GM21825 (cell line): ENCODE results near the gene GREB1.

ENCODE experiments used
- ATAC-seq: cut with Tn5 transposase; IDR thresholded peaks from one replicate; pipeline ENCODE4 v1.9.1; 2021; ENCODE audit warnings: mild to moderate bottlenecking, moderate library complexity; ENCODE audit not compliant: unreplicated experiment

GREB1 gene

DNA sequence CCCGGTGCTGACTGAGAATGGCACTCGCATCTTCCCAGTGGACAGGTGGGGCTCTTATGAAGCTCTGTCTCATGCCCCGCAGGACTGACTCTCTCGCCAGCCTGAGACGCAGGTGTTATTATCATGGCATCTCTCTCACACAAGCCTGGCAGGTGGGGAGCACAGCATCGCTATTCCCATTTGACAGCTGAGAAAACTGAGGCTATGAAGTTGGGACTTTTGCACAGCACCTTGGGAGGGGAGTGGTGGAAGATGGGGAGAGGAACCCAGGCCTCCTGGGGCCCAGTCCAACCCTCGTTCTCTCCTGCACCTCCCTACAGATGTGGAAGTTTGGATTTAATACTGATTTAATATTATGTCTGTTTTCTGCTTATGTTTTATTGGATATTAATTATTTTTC lies 145.2 kb downstream of the GREB1 start:
- ATAC-seq, result no peak

DNA sequence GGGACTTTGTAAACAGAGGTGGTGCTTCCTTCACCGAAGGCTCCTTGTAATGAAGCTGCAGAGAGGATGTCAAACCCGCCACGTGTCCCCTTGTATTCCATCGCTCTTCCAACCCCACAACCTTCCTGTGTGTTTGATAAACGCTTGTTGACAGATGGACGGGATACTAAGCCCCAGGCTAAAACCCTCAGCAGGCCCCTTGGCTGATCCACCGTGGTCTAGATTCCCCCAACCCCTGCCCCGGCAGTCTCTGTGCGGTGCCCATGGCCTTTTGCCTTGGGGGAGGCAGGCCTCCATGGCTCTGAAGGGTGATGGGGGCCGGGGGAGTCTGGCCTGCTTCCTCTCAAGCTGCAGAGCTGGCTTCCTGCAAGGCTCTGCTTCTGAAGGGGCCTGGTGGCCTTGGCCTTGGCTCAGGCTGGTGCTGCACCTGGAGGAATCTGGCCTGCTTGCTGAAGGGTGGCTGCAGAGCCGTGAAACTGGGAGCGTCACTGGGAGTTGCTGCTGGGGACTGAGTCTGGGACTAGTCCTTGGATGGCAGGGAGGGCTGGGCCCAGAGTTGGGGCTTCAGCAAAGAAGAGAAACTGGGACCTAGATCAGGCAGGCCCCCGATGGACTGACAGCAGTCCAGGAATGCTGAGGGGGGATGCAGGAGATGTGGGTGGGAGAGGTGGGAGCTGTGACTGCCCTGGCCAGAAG lies 145.8 kb downstream of the GREB1 start:
- ATAC-seq, result no peak

DNA sequence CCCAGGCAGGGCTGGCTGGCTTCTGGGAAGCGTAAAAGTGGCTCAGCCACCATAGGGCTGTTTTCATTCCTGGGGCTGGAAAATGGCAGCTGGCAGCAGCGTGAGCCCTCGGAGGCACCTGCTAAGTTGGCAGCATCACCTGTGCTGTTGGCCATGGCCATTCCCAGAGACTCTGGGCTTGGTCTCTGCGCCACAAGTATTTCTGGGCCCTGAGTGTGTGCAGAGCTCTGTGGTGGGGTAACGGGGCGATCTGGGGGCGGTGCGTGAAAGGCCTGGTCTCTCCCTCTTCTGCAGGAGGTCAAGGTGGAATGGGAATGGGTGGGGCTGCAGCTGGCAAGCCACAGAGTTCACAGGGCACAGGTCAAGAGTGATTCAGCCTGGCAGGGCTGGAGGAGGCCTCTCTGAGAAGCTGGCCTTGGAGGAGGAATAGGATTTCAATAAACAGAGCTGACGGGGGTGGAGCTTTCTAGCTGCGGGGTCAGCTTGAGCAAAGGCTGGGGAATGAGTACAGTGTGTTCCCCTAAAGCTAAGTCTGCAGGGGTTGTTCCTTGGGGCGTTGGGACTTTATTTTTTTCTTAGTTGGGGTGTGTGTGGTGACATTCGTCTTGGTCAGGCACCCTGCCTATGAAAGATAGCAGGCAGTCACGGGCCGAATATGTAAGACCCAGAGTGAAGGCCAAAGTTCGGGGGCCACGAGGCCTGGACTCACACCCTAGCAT lies 146.5 kb downstream of the GREB1 start:
- no peak for ATAC-seq

DNA sequence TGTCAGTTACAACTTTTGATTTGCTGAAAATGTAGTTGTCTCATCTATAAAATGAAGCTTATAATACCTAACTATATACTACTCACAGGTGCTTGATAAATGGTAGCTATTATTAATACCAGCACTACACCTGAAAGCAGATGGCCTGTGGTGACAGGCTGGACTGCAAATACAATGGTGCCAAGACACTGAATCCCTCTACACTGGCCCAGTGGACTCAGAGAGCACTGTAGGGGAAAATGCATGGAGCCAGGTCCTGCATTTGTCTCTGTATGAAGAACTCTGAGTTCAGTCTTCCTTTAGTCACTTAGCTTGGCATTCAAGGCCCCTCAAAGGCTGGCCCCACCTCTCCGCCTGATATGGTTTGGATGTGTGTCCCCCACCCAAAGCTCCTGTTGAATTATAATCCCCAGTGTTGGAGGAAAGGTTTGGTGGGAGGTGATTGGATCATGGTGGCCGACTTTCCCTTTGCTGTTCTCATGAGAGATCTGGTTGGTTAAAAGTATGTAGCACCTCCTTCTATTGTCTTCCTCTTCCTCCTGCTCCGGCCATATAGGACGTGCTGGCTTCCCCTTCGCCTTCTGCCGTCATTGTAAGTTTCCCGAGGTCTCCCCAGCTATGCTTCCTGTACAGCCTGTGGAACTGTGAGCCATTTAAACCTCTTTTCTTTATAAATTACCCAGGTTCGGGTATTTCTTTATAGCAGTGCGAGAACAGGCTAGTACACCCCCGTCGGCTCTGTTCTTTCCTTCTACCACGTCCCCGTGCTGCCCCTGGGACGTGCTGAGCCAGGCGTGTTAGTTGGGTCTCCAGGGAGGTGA lies 147.3 kb downstream of the GREB1 start:
- ATAC-seq, result no peak

DNA sequence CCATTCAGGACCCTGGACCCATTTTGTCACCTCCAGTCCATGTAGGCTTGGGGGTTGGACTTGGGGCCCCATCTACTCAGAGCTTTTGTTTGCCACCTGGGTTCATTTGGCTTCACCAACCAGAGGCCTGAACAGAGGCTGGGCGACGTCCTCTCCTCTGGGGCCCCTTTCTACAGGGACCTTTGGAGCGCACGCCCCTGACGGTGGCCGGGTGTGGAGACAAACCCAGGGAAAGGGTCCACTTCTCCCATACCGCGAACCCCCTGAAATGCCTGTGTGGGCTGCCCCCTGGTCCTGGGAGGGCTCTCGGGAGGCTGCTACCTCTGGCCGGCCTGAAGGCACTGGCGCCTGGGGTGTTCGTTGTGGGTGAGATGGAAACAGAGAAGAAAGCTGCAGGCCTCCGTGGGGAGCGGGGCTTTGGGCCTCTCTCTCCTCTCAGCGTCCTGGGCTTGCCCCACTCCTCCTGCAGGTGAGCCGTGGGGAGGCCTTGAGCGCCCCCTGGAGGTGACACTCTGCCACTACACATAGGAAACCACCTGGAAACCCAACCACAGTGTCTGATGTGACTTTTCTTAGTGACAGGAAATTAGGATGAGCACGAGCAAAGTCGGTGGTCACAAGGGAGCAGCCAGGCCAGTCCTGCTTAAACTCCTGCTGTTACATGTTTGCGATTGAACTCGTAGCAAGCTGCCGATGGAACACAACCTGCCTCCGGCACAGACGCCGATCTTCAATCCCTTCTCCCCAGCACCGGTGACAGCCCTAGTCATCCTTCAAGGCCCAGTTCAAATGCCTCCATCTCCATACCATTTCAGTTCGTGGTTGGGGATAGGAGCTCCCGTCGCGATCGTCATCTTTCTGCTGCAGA lies 148.1 kb downstream of the GREB1 start:
- ATAC-seq, result peak; percentile 54

DNA sequence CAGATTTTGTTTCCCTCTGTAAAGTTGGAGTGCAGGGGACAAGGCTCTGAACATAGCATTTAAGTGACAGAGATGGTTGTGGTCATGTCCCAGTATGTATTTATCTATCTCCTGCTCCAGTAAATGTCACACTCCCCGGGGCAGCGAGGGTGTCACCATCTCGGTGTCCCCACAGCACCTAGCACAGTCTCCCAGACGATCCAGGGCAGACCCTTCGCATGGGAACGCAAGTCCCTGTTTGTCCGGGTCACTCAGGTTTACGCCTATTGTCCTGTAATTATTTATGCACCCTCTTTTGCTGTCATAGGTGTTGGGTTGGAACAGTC lies 148.7 kb downstream of the GREB1 start:
- no peak for ATAC-seq

DNA sequence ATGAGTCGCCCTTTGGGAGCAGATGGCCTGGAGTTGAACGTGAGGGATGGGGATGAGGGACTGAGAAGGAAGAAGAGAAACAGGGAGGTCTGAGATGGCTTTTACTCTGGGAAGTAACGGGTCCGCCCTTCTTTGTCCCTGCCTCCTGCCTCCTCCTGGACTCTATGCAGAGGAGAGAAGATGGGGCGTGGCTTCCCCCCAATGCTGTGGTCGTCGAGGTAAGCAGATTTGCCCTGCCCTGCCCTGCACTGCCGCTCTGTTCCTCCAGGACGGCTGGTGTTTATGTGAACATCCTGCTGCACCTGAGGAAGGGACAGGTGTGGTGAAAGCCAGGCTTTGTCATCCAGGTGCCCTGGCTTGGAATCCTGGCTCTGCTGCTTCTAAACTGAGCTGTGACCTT lies 149.6 kb downstream of the GREB1 start:
- ATAC-seq, result no peak

DNA sequence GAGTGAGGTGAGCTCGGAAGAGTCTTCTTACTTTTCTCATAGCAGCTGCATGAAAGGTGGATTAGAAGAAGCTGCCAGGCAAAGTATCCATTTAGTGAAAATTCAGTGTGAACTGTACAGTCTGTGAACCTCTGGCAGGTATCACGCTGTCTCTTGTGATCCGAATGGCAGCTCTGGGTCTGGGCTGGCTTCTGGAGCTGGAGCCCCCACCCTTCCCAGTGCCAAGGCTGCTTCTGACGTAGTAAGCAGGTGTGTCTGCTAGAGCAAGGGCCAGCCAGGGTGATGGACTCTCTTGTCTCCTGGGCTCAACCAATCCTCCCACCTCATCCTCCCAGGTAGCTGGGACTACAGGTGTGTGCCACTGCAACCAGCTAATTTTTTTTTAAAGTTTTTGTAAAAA lies 150.1 kb downstream of the GREB1 start:
- ATAC-seq, result no peak

DNA sequence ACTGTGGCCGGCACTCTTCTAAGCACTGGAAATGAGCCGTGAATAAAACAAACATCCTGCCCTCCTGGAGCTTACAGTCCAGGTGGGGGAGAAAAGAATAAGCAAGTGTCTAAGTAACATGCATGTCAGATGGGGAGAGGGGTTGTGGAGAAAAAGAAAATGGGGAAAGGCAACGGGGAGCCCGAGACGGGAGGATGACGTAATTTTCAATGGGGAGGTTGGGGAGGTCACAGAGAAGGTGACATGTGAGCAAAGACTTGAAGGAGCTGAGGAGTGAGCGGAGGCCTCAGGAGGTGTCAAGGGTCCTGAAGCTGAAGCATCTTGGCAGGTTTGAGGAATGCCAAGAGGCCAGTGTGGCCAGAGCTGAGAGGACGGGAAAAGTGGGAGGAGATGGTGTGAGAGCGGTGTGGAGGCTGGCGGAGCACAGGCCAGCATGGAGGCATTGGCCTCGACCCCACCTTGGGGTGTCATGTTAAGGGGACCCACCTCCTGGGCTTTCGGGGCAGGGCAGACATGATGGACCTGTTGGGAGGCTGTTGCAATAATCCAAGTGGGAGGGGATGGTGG lies 151.1 kb downstream of the GREB1 start:
- no peak for ATAC-seq

DNA sequence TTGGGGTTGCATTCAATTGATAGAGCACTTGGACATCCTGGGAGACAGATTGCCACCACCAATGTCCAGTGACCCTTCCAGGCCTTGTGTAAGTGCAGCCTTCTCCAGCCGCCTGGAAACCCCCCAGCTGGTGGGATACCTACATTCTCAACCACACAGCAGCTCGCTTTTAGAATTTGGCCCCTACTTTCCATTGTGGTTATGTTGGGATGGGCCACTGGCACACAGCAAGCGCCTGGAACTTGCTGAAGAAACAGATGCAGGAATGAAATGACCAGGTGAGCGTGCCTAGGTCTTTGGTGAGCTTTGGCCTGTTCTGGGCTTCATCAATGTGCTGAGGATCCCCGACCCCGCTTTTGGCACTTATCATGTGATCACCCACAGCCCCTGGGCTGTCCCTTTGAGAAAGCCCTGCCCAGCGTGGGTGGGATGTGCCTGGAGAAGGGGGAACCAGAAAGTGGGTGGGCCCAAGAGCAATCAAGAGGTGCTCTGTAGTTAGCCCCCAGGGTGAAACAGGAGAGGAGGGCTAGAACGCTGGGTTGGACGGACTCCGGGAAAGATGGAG lies 152.1 kb downstream of the GREB1 start:
- ATAC-seq, result no peak

DNA sequence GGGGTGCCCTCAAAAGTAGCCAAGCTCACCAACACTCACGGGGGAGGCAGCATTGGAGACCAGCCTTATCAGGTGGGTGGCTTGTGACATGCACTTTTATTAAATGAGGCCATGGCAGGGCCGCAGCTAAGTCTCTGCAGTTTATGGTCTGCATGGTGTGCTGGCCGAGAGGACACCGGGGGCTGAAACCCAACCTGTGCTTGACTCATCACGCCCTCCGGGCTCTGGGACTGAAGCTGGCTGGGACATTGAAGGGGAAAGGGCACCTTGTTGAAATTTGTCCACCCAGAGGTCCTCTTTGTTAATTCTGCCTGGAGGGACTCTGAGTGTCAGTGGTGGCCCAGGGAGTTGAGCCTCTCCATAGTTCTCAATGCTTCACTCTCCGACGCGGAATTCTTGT lies 153.9 kb downstream of the GREB1 start:
- no peak for ATAC-seq

DNA sequence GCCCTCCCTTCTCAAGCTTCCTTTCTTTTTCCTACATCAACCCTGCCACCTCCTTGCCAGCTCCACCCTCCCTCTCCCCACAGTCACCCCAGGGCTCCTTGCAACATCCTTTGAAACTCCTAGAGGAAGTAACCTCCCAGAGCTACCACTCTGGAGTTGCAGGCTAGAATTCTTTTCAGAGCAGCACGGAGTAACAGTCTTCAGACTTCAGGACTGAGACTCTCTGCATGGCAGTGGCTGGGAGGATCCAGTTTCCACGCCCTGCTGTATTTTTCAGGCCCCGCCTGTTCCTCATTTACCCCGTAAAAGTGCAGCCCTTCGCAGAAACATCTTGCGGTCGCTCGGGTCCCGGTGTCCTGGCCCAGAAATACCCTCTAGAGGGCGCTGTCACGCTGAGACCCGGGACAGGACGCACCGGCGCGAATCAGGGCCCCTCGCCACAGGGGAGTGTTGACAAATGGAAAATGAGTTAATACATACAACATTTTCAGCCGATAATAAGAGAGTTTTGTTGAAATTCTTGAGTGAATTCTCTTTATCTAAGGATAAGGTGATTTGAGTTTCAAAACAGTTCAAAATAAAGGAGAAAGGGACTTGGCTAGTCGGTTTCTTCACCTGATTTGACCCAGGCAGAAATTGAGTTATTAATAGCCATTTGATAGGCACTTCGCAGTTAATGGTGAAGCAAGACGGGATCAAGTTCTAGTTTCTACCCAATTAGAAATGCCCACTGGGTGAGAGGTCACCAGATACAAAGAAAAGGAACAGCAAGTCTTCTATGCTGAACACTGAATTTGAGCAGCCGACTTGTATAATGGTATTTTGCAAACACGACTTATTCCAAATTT lies 154.6 kb downstream of the GREB1 start:
- peak; percentile 81 for ATAC-seq

DNA sequence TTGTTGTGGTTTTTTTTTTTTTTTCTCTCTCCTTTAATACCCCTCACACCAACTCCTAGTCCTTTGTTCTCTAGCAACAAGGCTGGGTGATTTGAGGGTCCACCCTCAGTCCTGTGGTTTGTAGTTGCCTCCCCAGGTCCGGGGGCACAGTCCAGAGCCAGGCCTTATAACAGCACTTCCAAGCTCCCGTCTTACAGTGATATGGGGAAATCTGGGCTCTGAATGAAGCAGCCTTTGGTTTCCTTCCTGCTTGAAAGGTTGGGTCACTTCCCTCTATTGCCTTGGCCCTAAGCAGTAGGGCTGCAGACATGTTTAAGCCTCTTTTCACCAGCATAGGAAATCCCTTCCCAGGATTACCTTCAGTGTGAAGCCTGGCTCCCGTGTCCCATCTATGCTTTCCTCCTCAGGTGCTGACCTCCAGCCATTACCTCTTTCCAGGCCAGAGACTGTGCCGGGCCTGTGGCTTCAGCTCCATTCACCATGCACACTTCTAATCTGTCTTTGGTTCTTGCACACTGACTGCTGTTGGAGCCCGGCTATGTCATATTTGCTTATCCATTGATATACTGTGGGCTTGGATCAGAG lies 157.3 kb downstream of the GREB1 start:
- no peak for ATAC-seq
